Measurements from ENCODE around the gene SRC. TPM values are rescaled to one million over a fixed set of nuclear protein-coding genes. Genes with fewer than 3 reads are reported as not detected.

SRC gene
- total RNA-seq, 1 donor from 2014 or later, result 37.8 TPM

GRCh38 chr20:37319151-37319671, 26.7 kb upstream of the SRC start:
- DNase-seq (ENCODE audit: low read depth), result no peak
- H3K4me3 ChIP-seq (ENCODE audit: low read depth, low read length), result no peak overlapping the region
- no peak for TF ChIP-seq CTCF (conservative IDR thresholded peaks at IDR 0.05; ENCODE audit: low read depth, low read length)

- no peak overlapping the region for H3K4me3 ChIP-seq (ENCODE audit: low read depth, low read length)
- DNase-seq (ENCODE audit: low read depth), result no peak
- TF ChIP-seq CTCF (conservative IDR thresholded peaks at IDR 0.05; ENCODE audit: low read depth, low read length), result no peak
Observed at GRCh38 chr20:37323985-37324384, 22.0 kb upstream of the SRC start.

GRCh38 chr20:37325206-37325605, 20.7 kb upstream of the SRC start:
- H3K4me3 ChIP-seq (ENCODE audit: low read depth, low read length), result no peak overlapping the region
- DNase-seq (ENCODE audit: low read depth), result no peak
- TF ChIP-seq CTCF (conservative IDR thresholded peaks at IDR 0.05; ENCODE audit: low read depth, low read length), result no peak

- no peak for DNase-seq (ENCODE audit: low read depth)
- no peak for TF ChIP-seq CTCF (conservative IDR thresholded peaks at IDR 0.05; ENCODE audit: low read depth, low read length)
- H3K4me3 ChIP-seq (ENCODE audit: low read depth, low read length), result no peak overlapping the region
Observed at GRCh38 chr20:37326666-37327065, 19.3 kb upstream of the SRC start.

- no peak for TF ChIP-seq CTCF (conservative IDR thresholded peaks at IDR 0.05; ENCODE audit: low read depth, low read length)
- DNase-seq (ENCODE audit: low read depth), result no peak
- H3K4me3 ChIP-seq (ENCODE audit: low read depth, low read length), result no peak overlapping the region
Observed at GRCh38 chr20:37327748-37328147, 18.2 kb upstream of the SRC start.

GRCh38 chr20:37328149-37328945, 17.6 kb upstream of the SRC start:
- DNase-seq (ENCODE audit: low read depth), result no peak
- TF ChIP-seq CTCF (conservative IDR thresholded peaks at IDR 0.05; ENCODE audit: low read depth, low read length), result no peak
- H3K4me3 ChIP-seq (ENCODE audit: low read depth, low read length), result no peak overlapping the region

Measured in epithelial cell of proximal tubule (primary cell).